GM12878 (cell line): ENCODE data around the gene TNNT3. TPM values are rescaled to one million over a fixed set of nuclear protein-coding genes. Genes with fewer than 3 reads are reported as not detected.

Source experiments
- ATAC-seq: fragments of 200-7000 bp; cut with Tn5 transposase; 3 replicates; pipeline ENCODE4 v1.9.1; 2020; ENCODE audit warnings: mild to moderate bottlenecking, moderate library complexity
- BruUV-seq: library from RNA; stranded (reverse); fragments of 400-500 nt; replicated peaks from 2 replicates; lab custom pipeline; 2021; lab: Mats Ljungman, UMichigan
- CTCF ChIA-PET: fragments of 300-600 bp; sonication (Branson Sonifier 250); formaldehyde crosslinking; extraction: SDS; loops from one replicate; lab custom pipeline; 2021; ENCODE audit warnings: inconsistent platforms; lab: Yijun Ruan, JAX
- POLR2A ChIA-PET: fragments of 350-600 bp; formaldehyde crosslinking; extraction: SDS; loops from one replicate; lab custom pipeline; 2021; ENCODE audit warnings: inconsistent platforms; lab: Charles Lee
- RAD21 ChIA-PET: fragments of 300-600 bp; sonication (Branson Sonifier 250); formaldehyde crosslinking; loops from one replicate; lab custom pipeline; 2023; ENCODE audit warnings: antibody characterized with exemption; ENCODE audit not compliant: unreplicated experiment; lab: Charles Lee
- SMC1A ChIA-PET: fragments of 300-600 bp; sonication (Branson Sonifier 250); formaldehyde crosslinking; loops from one replicate; lab custom pipeline; 2023; ENCODE audit not compliant: unreplicated experiment, uncharacterized antibody; lab: Charles Lee
- DNase-seq: peaks from one replicate; pipeline ENCODE4 v3.0.0-alpha.2; 2011; ENCODE audit warnings: low read depth, low spot score
- FAIRE-seq: peaks from 3 replicates; lab custom pipeline; 2011; peaks lifted over from hg19 to GRCh38; lab: Jason Lieb, UNC
- H2AFZ ChIP-seq: 2 replicates; pipeline ENCODE4 v1.6.0; 2011; ENCODE audit warnings: low read depth, low read length, control low read depth; ENCODE audit not compliant: control insufficient read depth
- H3K27ac ChIP-seq: 2 replicates; pipeline ENCODE4 v1.5.1; 2011; ENCODE audit warnings: control low read depth; ENCODE audit not compliant: control insufficient read depth, insufficient read depth
- H3K27me3 ChIP-seq, 2 experiments: replicated peaks in 1 of 2; 2 replicates each; pipeline versions ENCODE4 v1.6.0 to v1.6.1; 2011; ENCODE audit warnings: low read length in 1 of 2; ENCODE audit not compliant: control insufficient read depth in 2 of 2, insufficient read depth in 2 of 2
- H3K36me3 ChIP-seq, 2 experiments: 2 replicates each; pipeline ENCODE4 v1.5.1; 2011; ENCODE audit warnings: low read length in 1 of 2; ENCODE audit not compliant: control insufficient read depth in 2 of 2, insufficient read depth in 2 of 2
- H3K4me1 ChIP-seq: 2 replicates; pipeline ENCODE4 v1.6.1; 2011; ENCODE audit warnings: mild to moderate bottlenecking, low read length, moderate library complexity, mixed read lengths; ENCODE audit not compliant: control insufficient read depth, insufficient read depth
- H3K4me2 ChIP-seq: 2 replicates; pipeline ENCODE4 v1.6.0; 2011; ENCODE audit warnings: control low read depth; ENCODE audit not compliant: control insufficient read depth, insufficient read depth
- H3K4me3 ChIP-seq: fragments of 200-600 bp; sonication (generic); 2 replicates; pipeline ENCODE4 v1.5.1; 2016
- H3K79me2 ChIP-seq: 2 replicates; pipeline ENCODE4 v1.6.0; 2011; ENCODE audit warnings: low read length; ENCODE audit not compliant: control insufficient read depth, insufficient read depth
- H3K9ac ChIP-seq: 2 replicates; pipeline ENCODE4 v1.8.0; 2011; ENCODE audit warnings: low read length, control low read depth, mixed read lengths; ENCODE audit not compliant: control insufficient read depth, insufficient read depth
- H3K9me3 ChIP-seq: replicated peaks from 3 replicates; pipeline ENCODE4 v1.5.1; 2011; ENCODE audit warnings: mild to moderate bottlenecking, low read length; ENCODE audit not compliant: control insufficient read depth, insufficient read depth
- H4K20me1 ChIP-seq: 2 replicates; pipeline ENCODE4 v1.6.0; 2011; ENCODE audit not compliant: control insufficient read depth, insufficient read depth
- EP300 ChIP-seq, 2 experiments: fragments of 150-350 bp in 1 of 2; IDR thresholded peaks; 2 replicates each; pipeline ENCODE4 v1.6.1; 2011 to 2012; ENCODE audit warnings: low read depth in 2 of 2, low read length in 2 of 2, borderline replicate concordance in 1 of 2, improper control_type of control experiment in 1 of 2, inconsistent platforms in 1 of 2; ENCODE audit not compliant: control insufficient read depth in 1 of 2
- POLR2A ChIP-seq: IDR thresholded peaks from 2 replicates; pipeline ENCODE4 v1.6.1; 2011; ENCODE audit warnings: low read depth, mild to moderate bottlenecking, low read length
- WGBS: methylation state at CpG from one replicate; pipeline ENCODE4 v1.1.6; 2016; ENCODE audit warnings: low lambda C conversion rate; ENCODE audit not compliant: insufficient replicate concordance, insufficient coverage; ENCODE audit errors: missing lambda C conversion rate; 5-methylcytosine and 5-hydroxymethylcytosine counted together
- in situ Hi-C: fragments of 300-500 bp; cut with MboI; formaldehyde crosslinking; loops from 9 replicates; pipeline ENCODE4 v1.14.3; 2018; ENCODE audit warnings: mixed read lengths
- intact Hi-C: fragments of 100-400 bp; cut with micrococcal nuclease; formaldehyde crosslinking; loops from one replicate; pipeline ENCODE4 v1.14.2; 2022; ENCODE audit not compliant: unreplicated experiment
- polyA plus RNA-seq, 11 experiments: library from polyadenylated mRNA; depleted of rRNA in 4 of 11; unstranded in 6 of 11; stranded (reverse) in 5 of 11; fragments of >200 nt; fragmentation: Nextera tagmentation in 4 of 11; fragmentation: Illumina TruSeq in 1 of 11; extraction: Ambion mirVana in 4 of 11; extraction: Trizol in 1 of 11; gene quantifications; 1 replicate in 1 of 11; 2 replicates in 10 of 11; pipeline versions ENCODE4 v1.2.1 to v1.2.3, GENCODE V29; 2011 to 2016; ENCODE audit warnings: inconsistent platforms in 2 of 11, missing spikeins in 2 of 11, low read depth in 1 of 11
- total RNA-seq, 4 experiments: library from RNA; depleted of rRNA in 3 of 4; stranded (reverse); fragments of >200 nt in 3 of 4; fragmentation: Illumina TruSeq in 1 of 4; extraction: Trizol in 1 of 4; gene quantifications; 2 replicates each; pipeline versions ENCODE4 v1.2.1 to v1.2.3, GENCODE V29; 2013 to 2021

Gene TNNT3
- total and polyA plus RNA-seq, 10 of the 15 experiments (the other 5 are each of a cell fraction or from before 2014, with no cell fraction given), result 0.40 to 0.50 TPM; not detected in 8

DNA sequence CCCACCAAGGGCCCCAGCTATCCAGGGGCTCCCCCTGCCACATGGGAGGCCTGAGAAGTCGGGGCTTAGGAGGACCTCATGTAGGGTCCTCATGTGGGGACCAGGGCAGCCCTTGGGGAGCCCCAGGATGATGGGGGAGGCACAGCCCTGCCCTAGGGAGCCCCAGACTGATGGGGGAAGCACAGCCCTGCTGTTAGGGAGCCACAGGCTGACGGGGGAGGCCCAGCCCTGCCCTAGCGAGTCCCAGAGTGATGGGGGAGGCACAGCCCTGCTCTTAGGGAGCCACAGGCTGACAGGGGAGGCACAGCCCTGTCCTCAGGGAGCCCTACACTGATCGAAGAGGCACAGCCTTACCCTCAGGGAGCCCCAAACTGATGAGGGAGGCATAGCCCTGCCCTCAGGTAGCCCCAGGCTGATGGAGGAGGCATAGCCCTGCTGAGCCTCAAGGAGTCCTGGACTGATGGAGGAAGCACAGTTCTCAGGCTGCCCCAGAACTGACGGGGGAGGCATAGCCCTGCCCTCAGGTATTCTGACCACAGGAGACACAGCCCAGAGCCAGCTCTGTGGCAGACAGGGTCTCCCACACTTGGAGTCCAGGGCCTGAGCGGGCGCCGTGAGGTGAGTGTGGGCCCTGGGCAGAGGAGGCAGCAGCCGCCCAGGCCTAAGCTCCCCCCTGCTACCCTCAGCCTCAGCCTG is 38.6 kb upstream of the TNNT3 start:
- ATAC-seq, result no peak
- Histone ChIP-seq H3K4me1 (no peaks in the 10 kb centered on the region; the same call in 1 of the 2 replicates), H3K4me2 (no peak overlapping the region), H3K79me2 (no peaks in the 10 kb centered on the region; the same call in none of the 2 replicates), H3K36me3 (peaks cover 21 to 39% of the 10 kb centered on the region in 2 experiments), H3K27me3 (no peaks in the 10 kb centered on the region), H3K9ac (no peak overlapping the region), H4K20me1 (peaks cover 5% of the 10 kb centered on the region; the same call in 1 of the 2 replicates), H2AFZ (no peak overlapping the region), H3K4me3 (no peak overlapping the region), H3K27ac (no peak overlapping the region), H3K9me3 (no peaks in the 10 kb centered on the region)
- ChIA-PET SMC1A (no interaction called here), RAD21 (interaction anchor here (2.0 kb wide), 1 partner anchor 42 kb away, joined by 8 read pairs; the partner anchor contains the start of gene TNNI2), POLR2A (no interaction called here), CTCF (interaction anchor here (0.6 to 1.9 kb wide), 2 partner anchors 36 to 50 kb away, joined by 3 to 10 read pairs; no protein-coding TSS in a partner anchor)
- BruUV-seq, result no TSS peak
- intact Hi-C loops (no loop called here), in situ Hi-C loops (loop anchor here (5.0 kb wide), 1 partner anchor 36 kb away; the partner anchor contains the start of gene TNNT3)
- no peak for DNase-seq
- WGBS, result 71% methylated on average over 9 of the region's 9 CpGs
- no peak for FAIRE-seq
- TF ChIP-seq EP300 (IDR thresholded peaks at IDR 0.05; ENCODE audit: borderline replicate concordance in 1 of 2, control insufficient read depth in 1 of 2, low read depth in 2 of 2, low read length in 2 of 2) (no peak), POLR2A (peak; percentile 47; the same call in 1 of the 2 replicates)
